Neuronal stem cell (in vitro differentiated cells): ENCODE data around the gene SIGLEC1.
A peak's percentile ranks its signal among the peaks of the same experiment; 100 is the strongest.

Experiments
- DNase-seq: peaks from one replicate; pipeline ENCODE4 v3.0.0-alpha.2; 2013; ENCODE audit warnings: low spot score
- H2AFZ ChIP-seq: one replicate; pipeline ENCODE4 v1.6.1; 2013; ENCODE audit warnings: mild to moderate bottlenecking, low read length, inconsistent platforms
- H2AK5ac ChIP-seq: 2 replicates; pipeline ENCODE4 v1.6.1; 2013; ENCODE audit warnings: low read depth, mild to moderate bottlenecking, inconsistent platforms, low read length, moderate library complexity, mixed read lengths
- H2BK120ac ChIP-seq: 2 replicates; pipeline ENCODE4 v1.6.1; 2013; ENCODE audit warnings: low read depth, mild to moderate bottlenecking, inconsistent platforms, low read length, moderate library complexity, mixed read lengths
- H2BK12ac ChIP-seq: one replicate; pipeline ENCODE4 v1.6.1; 2013; ENCODE audit warnings: low read length, inconsistent platforms
- H2BK15ac ChIP-seq: 2 replicates; pipeline ENCODE4 v1.6.1; 2013; ENCODE audit warnings: mild to moderate bottlenecking, low read length, inconsistent platforms, mixed read lengths
- H2BK5ac ChIP-seq: one replicate; pipeline ENCODE4 v1.6.1; 2013; ENCODE audit warnings: inconsistent platforms, mild to moderate bottlenecking, low read length, moderate library complexity
- H3K14ac ChIP-seq: one replicate; pipeline ENCODE4 v1.6.1; 2013; ENCODE audit warnings: low read length, inconsistent platforms
- H3K18ac ChIP-seq: 2 replicates; pipeline ENCODE4 v1.6.1; 2013; ENCODE audit warnings: low read length, inconsistent platforms
- H3K23ac ChIP-seq: 2 replicates; pipeline ENCODE4 v1.6.1; 2013; ENCODE audit warnings: low read depth, mild to moderate bottlenecking, mixed read lengths, low read length, inconsistent platforms; ENCODE audit not compliant: poor library complexity
- H3K27ac ChIP-seq: replicated peaks from 3 replicates; pipeline ENCODE4 v1.5.1; 2013; ENCODE audit warnings: low read length, inconsistent platforms
- H3K27me3 ChIP-seq, 3 experiments: 2 replicates each; pipeline ENCODE4 v1.6.1; 2013; ENCODE audit warnings: low read length in 3 of 3, mild to moderate bottlenecking in 2 of 3, inconsistent platforms in 1 of 3, low read depth in 1 of 3, mixed read lengths in 1 of 3, moderate library complexity in 1 of 3; ENCODE audit not compliant: control insufficient read depth in 3 of 3, insufficient read depth in 3 of 3
- H3K36me3 ChIP-seq, 2 donors: replicated peaks in 1 of 2; 2 replicates each; pipeline ENCODE4 v1.6.1; 2013; ENCODE audit warnings: low read length in 2 of 2; ENCODE audit not compliant: control insufficient read depth in 2 of 2, insufficient read depth in 2 of 2
- H3K4ac ChIP-seq: 2 replicates; pipeline ENCODE4 v1.6.1; 2013; ENCODE audit warnings: inconsistent platforms, mild to moderate bottlenecking, low read length, moderate library complexity
- H3K4me1 ChIP-seq, 2 donors: 1 replicate in 1 of 2; 2 replicates in 1 of 2; pipeline ENCODE4 v1.6.1; 2013; ENCODE audit warnings: low read length in 2 of 2, low read depth in 1 of 2; ENCODE audit not compliant: control insufficient read depth in 2 of 2, insufficient read depth in 1 of 2
- H3K4me2 ChIP-seq: one replicate; pipeline ENCODE4 v1.6.1; 2013; ENCODE audit warnings: mild to moderate bottlenecking, low read length, inconsistent platforms; ENCODE audit not compliant: insufficient read depth, poor library complexity, severe bottlenecking
- H3K4me3 ChIP-seq, 2 donors: 2 replicates each; pipeline ENCODE4 v1.5.1; 2013; ENCODE audit warnings: low read length in 2 of 2, mild to moderate bottlenecking in 2 of 2, inconsistent platforms in 1 of 2, moderate library complexity in 1 of 2
- H3K79me1 ChIP-seq: one replicate; pipeline ENCODE4 v1.6.1; 2013; ENCODE audit warnings: low read depth, mild to moderate bottlenecking, inconsistent platforms, low read length, moderate library complexity
- H3K9ac ChIP-seq: one replicate; pipeline ENCODE4 v1.6.1; 2013; ENCODE audit warnings: mild to moderate bottlenecking, low read depth, low read length, inconsistent platforms; ENCODE audit not compliant: poor library complexity
- H3K9me3 ChIP-seq, 2 donors: replicated peaks in 1 of 2; 2 replicates each; pipeline versions ENCODE3 to v1.6.1; 2013; ENCODE audit warnings: low read length in 2 of 2, mild to moderate bottlenecking in 2 of 2, inconsistent platforms in 1 of 2, low read depth in 1 of 2, mixed read lengths in 1 of 2, moderate library complexity in 1 of 2; ENCODE audit not compliant: control insufficient read depth in 2 of 2, insufficient read depth in 1 of 2
- H4K8ac ChIP-seq: one replicate; pipeline ENCODE4 v1.6.1; 2013; ENCODE audit warnings: low read depth, mild to moderate bottlenecking, inconsistent platforms, low read length, moderate library complexity
- H4K91ac ChIP-seq: one replicate; pipeline ENCODE4 v1.6.1; 2013; ENCODE audit warnings: low read length, low read depth, mild to moderate bottlenecking, inconsistent platforms; ENCODE audit not compliant: poor library complexity
- WGBS, 2 donors: extraction: QIAGEN DNeasy Blood & Tissue Kit; methylation state at CpG; one replicate each; pipeline ENCODE4 v1.1.7; 2013; ENCODE audit warnings: missing lambda C conversion rate in 2 of 2, mixed read lengths in 1 of 2; ENCODE audit not compliant: insufficient read length in 2 of 2, insufficient replicate concordance in 1 of 2; ENCODE audit errors: extremely low coverage in 2 of 2; 5-methylcytosine and 5-hydroxymethylcytosine counted together

Gene SIGLEC1

DNA sequence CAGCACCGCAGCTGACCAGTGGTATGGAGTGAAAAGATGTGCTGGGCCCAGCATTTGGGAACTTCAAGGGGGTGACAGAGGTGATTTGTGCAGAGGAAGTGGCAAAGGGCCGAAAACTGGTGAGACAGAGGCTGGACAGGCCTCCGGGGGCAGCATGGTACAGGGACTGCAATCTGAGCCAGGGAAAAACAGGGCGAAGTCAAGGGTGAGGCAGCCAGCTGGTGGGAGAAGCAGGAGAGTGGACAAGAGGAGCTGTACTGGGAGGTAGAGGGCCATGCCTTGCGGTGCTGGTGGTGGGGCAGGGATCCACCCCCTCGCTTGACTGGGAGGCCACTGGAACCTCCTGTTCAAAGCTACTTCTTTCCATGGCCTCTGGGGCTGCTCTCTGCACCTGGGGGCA is 41.9 kb downstream of the SIGLEC1 start:
- no CpG with 5 or more reads among the region's 6 CpGs for WGBS, 2 donors
- no peaks in the 10 kb centered on the region for H3K36me3 ChIP-seq
- H3K4ac ChIP-seq, result no peak overlapping the region
- no peak overlapping the region for H3K23ac ChIP-seq
- H3K27me3 ChIP-seq, result peaks cover 5 to 68% (median 39%) of the 10 kb centered on the region in 3 experiments
- peak overlapping the region; percentile 63 for H2AFZ ChIP-seq
- H3K18ac ChIP-seq, result peak overlapping the region; percentile 15
- no peak overlapping the region for H3K14ac ChIP-seq
- no peak overlapping the region for H2BK5ac ChIP-seq
- no peak overlapping the region for H2BK15ac ChIP-seq
- no peaks in the 10 kb centered on the region for H3K79me1 ChIP-seq
- no peaks in the 10 kb centered on the region for H3K9me3 ChIP-seq
- H2BK12ac ChIP-seq, result no peak overlapping the region
- H3K27ac ChIP-seq, result no peak overlapping the region
- peaks cover 0 to 2% of the 10 kb centered on the region in 2 donors for H3K4me1 ChIP-seq
- H2BK120ac ChIP-seq, result no peak overlapping the region
- H3K4me3 ChIP-seq, result no peak overlapping the region
- H3K9ac ChIP-seq, result no peak overlapping the region
- DNase-seq, result no peak
- no peak overlapping the region for H3K4me2 ChIP-seq
- no peak overlapping the region for H2AK5ac ChIP-seq
- no peak overlapping the region for H4K91ac ChIP-seq
- no peak overlapping the region for H4K8ac ChIP-seq

DNA sequence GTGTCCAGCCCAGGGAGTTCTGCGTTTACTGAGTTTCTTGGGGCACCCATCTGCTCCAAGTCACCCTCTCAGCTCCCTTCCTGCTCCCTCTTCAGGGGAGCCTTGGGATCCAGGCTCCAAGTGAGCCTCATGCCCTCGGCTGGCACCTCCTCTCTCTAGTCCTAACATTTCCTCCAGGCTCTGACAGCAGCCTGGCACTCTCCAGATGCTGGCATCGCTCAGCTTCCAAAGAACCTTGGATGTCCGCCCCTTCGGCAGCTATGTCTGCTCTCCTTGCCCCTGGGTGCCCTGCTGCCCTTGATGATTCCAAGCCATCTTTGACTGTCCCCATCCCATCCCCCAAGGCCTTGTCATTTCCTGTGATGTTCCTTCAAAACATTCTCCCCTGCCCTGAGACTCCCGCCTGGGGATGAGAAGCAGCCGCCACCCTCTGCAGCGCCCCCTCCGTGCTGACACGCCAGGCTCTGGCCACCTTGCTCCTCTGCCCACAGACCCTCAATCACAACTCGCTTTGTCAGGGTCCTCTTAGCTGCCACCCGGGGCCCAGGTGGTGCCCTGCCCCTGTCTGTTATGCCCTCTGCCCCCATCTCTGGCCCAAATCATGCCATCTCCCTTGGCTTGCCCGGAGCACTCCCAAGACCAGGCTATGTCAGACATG is 42.6 kb downstream of the SIGLEC1 start:
- Histone ChIP-seq H2BK120ac (no peak overlapping the region), H3K4ac (no peak overlapping the region)
- WGBS, 2 donors, result no CpG with 5 or more reads among the region's 13 CpGs

DNA sequence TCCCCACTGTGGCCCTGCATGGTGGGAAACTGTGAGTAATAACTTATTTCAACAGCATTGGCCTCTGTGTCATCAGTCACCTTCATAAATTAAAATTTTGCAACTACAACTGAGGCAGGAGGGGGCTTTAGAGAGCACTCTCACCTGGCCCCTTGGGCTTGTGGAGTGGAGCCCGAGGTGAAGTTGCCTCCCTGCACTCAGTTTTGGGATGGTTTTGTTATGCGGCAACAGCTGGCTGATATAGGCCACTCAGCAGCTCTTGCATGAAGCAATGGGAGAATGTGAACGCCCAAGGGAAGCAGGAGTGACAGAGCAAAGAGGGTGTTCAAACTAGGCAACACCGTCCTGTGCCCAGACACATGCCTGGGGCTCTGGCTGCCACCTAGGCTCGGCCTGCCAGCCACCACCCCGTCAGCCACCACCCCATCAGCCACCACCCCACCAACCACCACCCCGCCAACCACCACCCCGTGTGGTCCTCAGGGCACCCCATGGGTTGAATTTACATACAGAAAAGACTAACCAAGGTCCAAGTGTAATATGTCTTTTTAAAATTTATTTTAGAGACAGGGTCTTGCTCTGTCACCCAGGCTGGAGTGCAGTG is 44.9 kb downstream of the SIGLEC1 start:
- Histone ChIP-seq H3K27me3 (peaks cover 0 to 48% (median 15%) of the 10 kb centered on the region in 3 experiments), H3K9ac (no peak overlapping the region), H2AFZ (no peak overlapping the region), H2BK12ac (no peak overlapping the region), H3K23ac (peak overlapping the region; percentile 80), H3K36me3 (no peaks in the 10 kb centered on the region), H4K91ac (no peak overlapping the region), H2AK5ac (peak overlapping the region; percentile 35), H2BK15ac (no peak overlapping the region), H3K4me2 (no peak overlapping the region), H3K27ac (no peak overlapping the region), H4K8ac (no peak overlapping the region), H3K18ac (no peak overlapping the region), H3K4me3 (no peak overlapping the region), H3K9me3 (no peaks in the 10 kb centered on the region), H3K79me1 (no peaks in the 10 kb centered on the region), H3K4me1 (no peaks in the 10 kb centered on the region), H2BK120ac (peak overlapping the region; percentile 8), H2BK5ac (no peak overlapping the region), H3K14ac (no peak overlapping the region), H3K4ac (no peak overlapping the region)
- no CpG with 5 or more reads among the region's 8 CpGs for WGBS, 2 donors
- DNase-seq, result no peak

More for the DNA sequence above, 42.6 kb downstream of the SIGLEC1 start:
- H3K9ac ChIP-seq, result no peak overlapping the region
- DNase-seq, result no peak
- no peaks in the 10 kb centered on the region for H3K79me1 ChIP-seq
- H4K91ac ChIP-seq, result no peak overlapping the region
- peak overlapping the region; percentile 1 for H2AK5ac ChIP-seq
- H2BK5ac ChIP-seq, result no peak overlapping the region
- peak overlapping the region; percentile 1 for H3K18ac ChIP-seq
- H3K27ac ChIP-seq, result no peak overlapping the region
- H3K4me2 ChIP-seq, result no peak overlapping the region
- H3K27me3 ChIP-seq, result peaks cover 5 to 61% (median 34%) of the 10 kb centered on the region in 3 experiments
- H4K8ac ChIP-seq, result no peak overlapping the region
- H2BK12ac ChIP-seq, result no peak overlapping the region
- H2AFZ ChIP-seq, result peak overlapping the region; percentile 63
- no peaks in the 10 kb centered on the region for H3K9me3 ChIP-seq
- no peak overlapping the region for H3K4me3 ChIP-seq
- H3K23ac ChIP-seq, result no peak overlapping the region
- H3K36me3 ChIP-seq, result no peaks in the 10 kb centered on the region
- no peak overlapping the region for H3K14ac ChIP-seq
- H3K4me1 ChIP-seq, result peaks cover 0 to 2% of the 10 kb centered on the region in 2 donors
- H2BK15ac ChIP-seq, result no peak overlapping the region

DNA sequence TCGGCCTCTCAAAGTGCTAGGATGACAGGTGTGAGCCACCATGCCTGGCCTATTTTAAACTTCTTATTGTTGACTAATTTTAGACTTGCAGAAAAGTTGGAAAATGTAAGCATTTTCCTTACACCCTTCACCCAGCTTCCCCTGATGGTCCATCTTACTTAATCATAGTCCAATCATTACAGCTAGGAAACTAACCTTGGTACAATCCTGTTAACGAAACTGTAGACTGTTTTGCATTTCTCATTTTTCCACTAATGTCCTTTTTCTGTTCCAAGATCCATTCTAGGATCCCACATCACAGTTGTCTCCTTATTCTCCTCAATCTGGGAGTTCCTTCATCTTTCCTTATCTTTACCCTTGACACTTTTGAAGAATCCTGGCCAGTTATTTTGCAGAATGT is 48.5 kb downstream of the SIGLEC1 start:
- Histone ChIP-seq H3K18ac (no peak overlapping the region), H3K4me3 (no peak overlapping the region), H3K79me1 (no peaks in the 10 kb centered on the region), H4K91ac (no peak overlapping the region), H3K9ac (no peak overlapping the region), H3K9me3 (peaks cover 0 to 3% of the 10 kb centered on the region in 2 donors), H3K36me3 (no peaks in the 10 kb centered on the region), H3K4ac (no peak overlapping the region), H3K23ac (no peak overlapping the region), H2BK120ac (no peak overlapping the region), H3K4me1 (peaks cover under 1 to 5% of the 10 kb centered on the region in 2 donors), H3K27ac (no peak overlapping the region), H2BK5ac (no peak overlapping the region), H3K27me3 (peaks cover 0 to 25% (median 15%) of the 10 kb centered on the region in 3 experiments), H4K8ac (no peak overlapping the region), H2BK12ac (no peak overlapping the region), H2AFZ (no peak overlapping the region), H2AK5ac (no peak overlapping the region), H3K14ac (no peak overlapping the region), H2BK15ac (no peak overlapping the region), H3K4me2 (no peak overlapping the region)
- no CpG with 5 or more reads among the region's 2 CpGs for WGBS, 2 donors
- no peak for DNase-seq
